ENCODE data around the gene CMTM3.
"Not testable (repeated sequence)": the region's sequence is repeated elsewhere in the genome, so short reads cannot be mapped to it uniquely, and the experiment has no call there.

CMTM3 gene

DNA sequence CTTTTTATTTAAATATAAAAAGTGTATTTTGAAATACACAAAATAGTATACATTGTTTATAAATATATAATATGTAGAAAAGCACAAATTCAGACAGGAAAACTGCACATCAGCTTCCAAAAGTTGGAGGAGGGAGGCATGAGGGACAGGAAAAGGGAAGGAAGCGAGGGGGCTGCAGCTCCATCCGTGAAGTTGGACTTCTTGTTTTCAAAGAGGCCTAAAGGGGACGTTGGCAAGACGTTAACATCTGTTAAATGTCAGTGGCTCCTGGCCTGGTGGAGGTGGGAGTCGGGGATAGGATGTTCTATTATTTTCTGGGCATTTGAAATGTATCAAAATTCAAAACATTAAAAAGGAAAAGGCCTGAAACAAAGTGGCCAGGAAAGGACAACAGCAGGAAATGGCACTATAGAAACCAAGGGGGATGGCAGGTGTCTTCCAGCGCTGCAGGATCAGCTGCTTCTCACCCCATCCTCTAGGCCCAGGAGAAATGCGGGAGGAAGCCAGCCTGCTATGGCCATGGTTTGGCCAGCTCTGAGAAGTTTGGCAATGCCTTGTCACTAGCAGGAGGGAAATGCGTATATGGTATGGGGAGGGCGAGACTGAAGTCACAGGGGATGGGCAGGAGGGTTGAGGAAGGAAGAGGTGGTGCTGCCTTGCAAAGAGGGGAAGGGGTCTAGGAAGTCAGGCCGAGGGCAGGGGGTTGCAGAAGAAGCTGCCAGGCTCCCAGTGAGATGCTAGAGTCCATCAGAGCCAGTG lies 18.8 kb upstream of the CMTM3 start:
- peak; percentile 42 for DNase-seq (ENCODE audit: low spot score)

DNA sequence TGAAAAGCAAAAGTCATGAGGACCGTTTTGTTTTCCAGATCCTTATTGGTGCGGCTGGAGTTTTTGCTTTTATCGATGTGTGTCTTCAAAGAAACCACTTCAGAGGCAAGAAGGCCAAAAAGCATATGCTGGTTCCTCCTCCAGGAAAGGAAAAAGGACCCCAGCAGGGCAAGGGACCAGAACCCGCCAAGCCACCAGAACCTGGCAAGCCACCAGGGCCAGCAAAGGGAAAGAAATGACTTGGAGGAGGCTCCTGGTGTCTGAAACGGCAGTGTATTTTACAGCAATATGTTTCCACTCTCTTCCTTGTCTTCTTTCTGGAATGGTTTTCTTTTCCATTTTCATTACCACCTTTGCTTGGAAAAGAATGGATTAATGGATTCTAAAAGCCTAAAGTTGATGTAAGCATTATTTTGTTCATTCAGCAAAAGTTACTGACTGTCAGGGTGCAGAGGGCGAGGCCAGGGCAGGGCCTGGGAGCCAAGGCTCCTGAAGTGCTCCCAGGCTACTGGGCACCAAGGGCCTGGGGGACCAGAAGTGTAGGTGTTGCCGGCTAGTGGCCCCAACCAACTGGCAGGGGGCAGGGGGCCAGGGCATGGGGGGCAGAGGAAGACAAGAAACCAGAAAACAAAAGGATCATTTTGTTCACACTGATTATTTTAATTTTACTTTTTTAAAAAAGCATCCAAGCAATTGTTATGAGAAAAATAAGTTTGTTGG lies 16.5 kb upstream of the CMTM3 start:
- no peak for DNase-seq (ENCODE audit: low spot score)

- peak; percentile 74 for DNase-seq (ENCODE audit: low spot score)
These were observed 15.4 kb upstream of the CMTM3 start for GRCh38 chr16:66588981-66589713.

DNA sequence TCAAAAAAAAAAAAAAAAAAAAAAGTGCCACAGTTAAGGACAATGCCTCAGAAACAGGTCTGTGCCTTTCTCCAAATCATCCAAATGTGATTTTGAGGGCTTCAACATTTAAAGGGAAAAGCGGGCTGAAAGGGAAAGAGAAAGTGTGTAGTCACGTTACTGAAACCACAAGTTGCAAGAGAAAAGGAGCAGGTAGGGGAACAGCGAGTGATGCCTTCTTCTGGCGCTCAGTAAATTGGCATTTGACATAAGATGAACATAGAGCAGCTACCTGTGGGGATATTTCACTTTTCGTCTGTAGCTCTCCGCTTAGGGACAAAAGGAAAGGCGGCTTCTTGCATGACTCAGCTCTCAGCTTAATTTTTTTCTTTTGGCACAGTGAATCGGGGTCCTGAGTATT lies 14.2 kb upstream of the CMTM3 start:
- DNase-seq (ENCODE audit: low spot score): no peak

DNA sequence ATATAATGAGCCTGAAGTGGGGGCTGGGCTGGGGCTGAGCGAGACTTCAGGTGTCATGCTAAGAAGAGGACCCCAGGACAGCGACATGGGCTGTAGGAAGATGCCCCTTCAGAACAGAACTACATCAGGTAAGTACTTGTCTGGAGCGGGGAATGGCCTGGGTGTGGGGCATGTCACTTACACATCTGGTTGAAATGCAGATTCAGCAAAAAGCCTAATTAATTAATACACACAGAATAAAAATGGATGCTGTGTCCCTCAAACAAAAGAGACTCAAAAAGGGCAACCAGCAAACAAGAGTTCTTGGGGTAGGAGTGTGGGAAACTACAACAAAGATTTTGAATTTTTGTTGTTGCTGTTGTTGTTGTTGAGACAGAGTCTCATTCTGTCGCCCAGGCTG lies 13.5 kb upstream of the CMTM3 start:
- no peak for DNase-seq (ENCODE audit: low spot score)

- no peak for DNase-seq (ENCODE audit: low spot score)
These were observed 12.3 kb upstream of the CMTM3 start for GRCh38 chr16:66592241-66592640.

GRCh38 chr16:66592814-66593213 lies 11.7 kb upstream of the CMTM3 start:
- DNase-seq (ENCODE audit: low spot score): no peak

DNA sequence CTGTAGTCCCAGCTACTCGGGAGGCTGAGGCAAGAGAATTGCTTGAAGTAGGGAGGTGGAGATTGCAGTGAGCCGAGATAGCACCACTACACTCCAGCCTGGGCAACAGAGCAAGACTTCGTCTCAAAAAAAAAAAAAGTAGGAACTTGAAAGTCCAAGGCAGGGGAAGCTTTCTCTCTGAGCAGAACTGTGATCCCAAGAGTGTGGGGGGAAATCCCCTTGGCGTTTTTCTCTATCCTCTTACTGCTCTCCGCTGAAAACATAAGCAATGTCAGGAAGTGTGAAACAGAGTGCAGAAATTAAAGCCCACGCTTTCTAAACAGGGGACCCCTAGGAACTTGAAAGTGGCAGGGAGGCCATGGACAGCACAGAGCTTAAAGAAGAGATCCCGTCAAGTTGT lies 9.8 kb upstream of the CMTM3 start:
- DNase-seq (ENCODE audit: low spot score): no peak

- not testable (repeated sequence) for DNase-seq (ENCODE audit: low spot score)
These were observed 7.9 kb upstream of the CMTM3 start for GRCh38 chr16:66596559-66596958.

DNA sequence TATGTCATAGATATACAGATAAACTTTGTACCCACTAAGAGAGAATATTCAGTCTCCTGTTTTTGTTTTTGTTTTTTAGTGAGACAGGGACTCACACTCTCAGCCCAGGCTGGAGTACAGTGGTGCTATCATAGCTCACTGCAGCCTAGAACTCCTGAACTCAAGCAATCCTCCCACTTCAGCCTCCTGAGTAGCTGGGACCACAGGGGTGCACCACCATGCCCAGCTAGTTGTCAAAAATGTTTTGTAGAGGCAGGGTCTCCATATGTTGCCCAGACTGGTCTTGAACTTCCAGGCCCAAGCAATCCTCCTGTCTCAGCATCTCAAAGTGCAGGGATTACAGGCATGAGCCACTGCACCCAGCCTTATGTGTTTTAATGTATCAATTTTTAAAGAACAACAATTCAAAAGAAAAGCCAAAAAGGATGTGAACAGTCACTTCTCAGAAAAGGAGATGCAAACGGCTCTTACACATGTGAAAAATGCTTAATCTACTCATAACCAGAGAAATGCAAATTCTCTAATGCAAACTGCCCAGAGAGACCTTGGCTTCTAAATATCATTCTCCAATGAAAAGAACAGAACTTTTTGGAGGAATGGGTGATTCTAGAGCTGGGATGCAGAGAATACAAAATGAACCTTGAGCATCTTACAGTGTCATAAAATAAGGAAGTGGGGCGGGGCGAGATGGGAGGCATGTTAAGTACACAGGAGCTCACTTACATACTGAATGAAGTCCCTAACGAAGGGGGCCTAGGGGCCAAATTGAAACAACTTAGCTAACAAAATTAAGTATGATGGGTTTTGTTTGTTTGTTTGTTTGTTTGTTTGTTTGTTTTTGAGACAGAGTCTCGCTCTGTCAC lies 7.3 kb upstream of the CMTM3 start:
- no peak for DNase-seq (ENCODE audit: low spot score)

- DNase-seq (ENCODE audit: low spot score): no peak
These were observed 6.4 kb upstream of the CMTM3 start for GRCh38 chr16:66598111-66598510.

DNA sequence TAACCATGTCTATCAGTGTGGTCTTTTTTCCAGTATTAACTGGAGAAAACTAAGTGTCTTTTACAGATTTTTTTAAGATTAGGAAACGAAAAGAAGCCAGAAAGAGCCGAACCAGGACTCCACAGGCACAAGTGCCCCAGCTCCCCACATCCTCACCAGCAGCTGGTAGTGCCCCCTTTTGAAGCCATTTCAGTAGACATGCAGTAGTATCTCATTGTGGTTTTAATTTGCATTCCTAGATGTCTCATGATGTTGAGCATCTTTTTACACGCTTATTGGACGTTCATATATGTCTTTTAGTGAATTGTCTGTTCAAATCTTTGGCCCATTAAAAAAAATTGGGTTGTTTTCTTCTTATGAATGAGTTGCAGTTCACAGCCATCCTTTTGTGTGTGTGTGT lies 4.8 kb upstream of the CMTM3 start:
- DNase-seq (ENCODE audit: low spot score): no peak

- DNase-seq (ENCODE audit: low spot score): no peak
These were observed 4.0 kb upstream of the CMTM3 start for GRCh38 chr16:66600477-66600876.

DNA sequence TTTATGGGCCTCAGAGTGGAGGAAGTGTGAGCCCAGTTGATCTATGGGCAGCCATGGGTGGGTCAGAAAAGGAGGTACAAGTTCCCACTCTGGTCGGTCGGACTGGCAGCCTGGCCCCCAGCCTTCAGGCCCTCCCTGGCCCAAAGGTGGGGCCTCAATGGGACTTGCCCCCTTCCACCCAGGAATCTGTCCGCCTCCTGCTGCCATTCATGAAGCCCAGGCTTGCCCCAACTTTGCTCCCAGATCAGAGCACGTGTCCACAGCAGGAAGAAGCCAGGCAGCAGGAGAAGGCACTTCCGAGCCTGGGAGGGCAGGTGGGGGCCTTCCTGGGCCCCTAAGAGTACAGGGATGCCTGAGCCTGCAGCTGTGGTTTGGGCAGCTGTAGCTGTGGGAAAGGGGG lies 3.0 kb upstream of the CMTM3 start:
- DNase-seq (ENCODE audit: low spot score): no peak

- DNase-seq (ENCODE audit: low spot score): no peak
These were observed 748 bp upstream of the CMTM3 start for GRCh38 chr16:66603537-66604375.

DNA sequence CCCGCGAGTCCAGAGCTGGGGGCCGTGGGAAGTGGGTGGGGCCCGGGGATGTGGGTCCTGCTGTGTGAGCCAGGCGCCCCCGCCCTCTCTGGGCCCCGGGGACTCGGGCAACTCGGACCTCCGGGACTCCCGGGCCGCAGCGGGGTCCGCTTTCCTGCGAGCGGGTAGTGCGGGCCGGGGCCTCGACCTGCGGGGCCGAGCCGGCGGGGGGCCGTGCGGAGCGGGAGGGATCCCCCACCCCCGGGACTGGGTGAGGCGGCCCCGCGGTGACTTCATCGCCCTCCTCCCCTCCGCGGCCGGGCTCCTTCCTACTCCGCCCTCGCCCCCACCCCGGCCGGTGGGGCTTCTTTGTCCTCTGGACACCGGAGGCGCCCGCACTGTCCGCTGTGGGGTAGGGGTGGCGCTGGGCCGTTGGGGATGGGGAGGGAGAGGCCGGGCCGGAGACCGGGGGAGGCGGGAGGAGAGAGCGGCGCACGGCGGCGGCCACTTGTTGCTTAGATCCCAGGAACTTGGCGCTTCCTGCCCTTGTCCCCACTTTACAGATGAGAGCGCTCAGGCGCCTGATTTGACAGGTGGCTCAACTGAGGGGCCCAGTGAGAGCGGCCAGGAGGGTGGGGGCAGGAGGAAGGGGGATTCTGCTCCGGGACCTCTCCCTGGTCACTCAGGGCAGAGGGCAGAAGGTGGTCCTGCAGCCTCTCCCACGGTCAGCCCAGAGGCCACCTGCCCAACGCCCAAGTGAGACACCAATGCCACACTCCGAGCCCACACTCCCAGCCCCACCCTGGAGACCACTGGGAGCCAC lies 874 bp downstream of the CMTM3 start:
- no peak for DNase-seq (ENCODE audit: low spot score)

- no peak for DNase-seq (ENCODE audit: low spot score)
These were observed 1.7 kb downstream of the CMTM3 start for GRCh38 chr16:66605979-66606751.

GRCh38 chr16:66608241-66609138 lies 4.0 kb downstream of the CMTM3 start:
- DNase-seq (ENCODE audit: low spot score): peak; percentile 81

Data from Ammon's horn (tissue), 1 donor.